ENCODE data around the gene SLC25A4.

SLC25A4 gene

DNA sequence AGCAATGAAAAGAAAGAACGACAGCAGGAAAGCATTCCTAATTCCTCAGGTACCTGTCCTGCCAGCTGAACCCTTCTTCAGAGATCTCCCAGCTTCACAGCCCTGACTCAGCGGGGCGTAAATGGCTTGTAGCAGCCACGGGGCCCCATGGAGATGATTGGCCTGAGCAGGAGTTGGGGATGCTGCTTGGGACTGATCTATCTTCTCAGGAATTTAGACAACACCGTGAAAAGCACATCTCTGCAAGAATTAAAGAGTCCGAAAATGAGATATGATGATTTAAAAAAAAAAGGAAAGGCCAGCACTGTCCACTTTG lies 22.5 kb upstream of the SLC25A4 start:
- DNase-seq (ENCODE audit: low spot score), result no peak

DNA sequence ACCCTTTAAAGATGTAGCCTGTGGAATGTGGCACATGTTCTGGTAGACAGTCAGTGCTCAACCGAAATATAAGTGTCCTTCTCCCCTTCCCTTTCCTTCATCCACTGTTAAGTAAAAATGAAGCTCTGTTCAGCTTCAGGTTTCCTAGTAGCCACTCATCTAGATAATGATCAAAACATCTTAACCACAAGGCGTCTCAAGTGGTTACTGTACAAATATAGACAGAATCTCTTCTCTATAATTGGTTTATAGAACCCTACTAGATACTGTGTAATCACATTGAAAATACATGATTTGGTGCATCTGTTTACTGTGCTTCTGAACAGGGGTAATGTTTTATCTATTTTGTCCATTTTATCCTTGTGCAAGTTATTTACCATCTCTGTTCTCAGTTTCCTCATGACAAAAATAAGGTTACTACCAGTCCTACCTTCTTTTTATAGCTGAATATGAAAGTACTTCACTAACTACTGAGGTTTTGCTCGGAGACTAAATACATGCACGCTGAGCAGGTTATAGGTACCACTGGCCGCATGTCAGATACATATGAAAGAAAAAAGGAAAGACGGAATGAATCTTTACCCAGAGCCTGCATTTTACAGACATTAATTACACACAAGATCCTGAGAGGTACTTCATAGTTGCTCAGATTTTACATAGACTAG lies 20.3 kb upstream of the SLC25A4 start:
- DNase-seq (ENCODE audit: low spot score), result peak; percentile 10

DNA sequence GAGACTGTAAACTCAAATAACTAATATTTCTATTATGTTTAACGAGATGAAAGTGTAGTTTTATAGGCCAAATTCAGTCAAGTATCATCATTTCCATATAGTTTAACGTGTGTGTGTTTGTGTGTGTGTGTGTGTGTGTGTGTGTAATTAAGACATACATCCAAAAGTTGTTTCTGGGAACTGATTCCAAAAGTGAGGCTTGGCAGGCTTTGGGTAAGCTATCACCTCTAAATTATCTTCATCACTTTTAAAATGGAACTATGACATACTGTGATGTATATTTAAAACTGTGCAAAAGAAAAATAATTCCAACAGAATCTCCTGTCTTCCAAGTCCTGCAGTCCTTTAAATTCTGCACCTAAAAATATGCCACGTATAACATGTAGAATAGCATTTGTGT lies 19.1 kb upstream of the SLC25A4 start:
- no peak for DNase-seq (ENCODE audit: low spot score)

DNA sequence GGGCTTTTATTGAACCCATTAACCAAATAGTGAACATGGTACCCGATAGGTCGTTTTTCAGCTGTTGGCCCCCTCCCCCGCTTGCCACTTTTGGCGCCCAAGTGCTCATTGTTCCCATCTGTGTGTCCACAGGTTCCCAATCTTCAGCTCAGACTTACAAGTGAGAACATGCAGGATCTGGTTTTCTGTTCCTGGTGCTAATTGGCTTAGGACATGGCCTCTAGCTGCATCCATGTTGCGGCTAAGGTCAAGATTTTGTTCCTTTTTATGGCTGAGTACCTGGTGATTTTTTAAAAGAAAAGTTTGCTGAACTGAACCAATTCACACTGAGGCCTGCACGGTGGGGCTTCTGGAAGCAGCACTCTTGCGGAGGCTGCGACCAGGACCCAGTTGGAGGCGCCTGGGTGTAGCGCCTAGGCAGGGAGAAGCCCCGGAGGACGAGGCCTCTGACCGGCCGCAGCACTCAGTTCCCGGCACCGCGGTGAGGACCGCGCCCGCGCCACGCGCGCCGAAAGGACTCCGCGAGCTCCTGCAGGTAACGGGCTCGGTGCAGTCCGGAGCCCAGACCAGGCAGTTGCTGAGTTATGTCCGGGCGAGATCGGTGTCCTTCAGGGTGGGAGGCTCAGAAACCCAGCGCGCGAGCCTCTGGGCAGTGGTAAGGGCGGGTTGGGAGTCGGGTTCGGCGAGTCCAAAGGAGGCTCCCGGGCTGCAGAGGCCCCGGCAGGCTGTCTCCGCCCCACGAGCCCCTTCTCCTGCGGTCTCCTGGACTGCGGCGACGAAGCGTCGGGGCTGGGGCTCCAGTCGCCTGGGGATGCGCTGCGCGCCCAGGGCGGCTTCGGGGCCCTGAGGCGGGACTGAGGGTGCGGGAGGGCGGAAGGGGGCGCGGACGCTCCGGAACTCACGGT lies 15.8 kb upstream of the SLC25A4 start:
- DNase-seq (ENCODE audit: low spot score), result no peak

DNA sequence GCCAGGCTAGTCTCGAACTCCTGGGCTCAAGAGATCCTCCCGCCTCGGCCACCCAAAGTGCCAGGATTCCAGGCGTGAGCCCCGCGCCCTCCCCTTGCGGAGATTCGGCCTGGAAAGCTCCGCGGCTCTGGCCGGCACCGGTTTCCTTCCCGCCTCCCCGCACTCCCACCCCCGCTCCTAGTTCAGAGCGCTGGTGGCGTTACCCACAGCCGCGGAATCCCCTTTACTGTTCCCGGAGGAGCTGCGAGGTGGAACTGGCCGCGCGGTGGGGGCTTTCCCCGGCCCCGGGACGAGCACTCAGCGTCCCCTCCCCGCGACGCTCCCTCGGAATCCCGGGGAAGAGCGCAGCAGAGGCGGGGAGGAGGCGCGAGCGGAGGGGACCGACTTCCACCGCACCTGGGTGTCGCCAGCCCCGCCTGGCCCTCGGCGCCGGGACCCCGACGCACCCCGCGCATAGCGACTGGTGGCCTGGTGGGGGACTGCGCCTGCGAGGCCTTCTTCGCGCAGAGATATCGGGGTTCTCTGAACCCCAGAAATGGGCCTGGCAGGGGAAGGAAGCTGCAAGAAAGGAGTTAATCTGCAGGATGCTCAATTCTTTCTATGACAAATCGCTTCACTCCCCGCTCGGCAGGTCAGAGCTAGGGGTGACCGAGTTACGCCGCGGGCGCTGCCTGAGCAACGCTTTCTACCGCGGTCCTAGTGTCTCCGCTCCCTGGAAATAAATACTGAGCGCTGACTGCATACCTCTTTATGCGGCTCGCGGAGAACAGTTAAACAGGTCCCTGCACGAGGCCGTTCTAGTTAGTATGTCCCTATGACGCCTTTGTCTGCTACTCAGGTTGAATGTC lies 14.6 kb upstream of the SLC25A4 start:
- DNase-seq (ENCODE audit: low spot score), result peak; percentile 23

DNA sequence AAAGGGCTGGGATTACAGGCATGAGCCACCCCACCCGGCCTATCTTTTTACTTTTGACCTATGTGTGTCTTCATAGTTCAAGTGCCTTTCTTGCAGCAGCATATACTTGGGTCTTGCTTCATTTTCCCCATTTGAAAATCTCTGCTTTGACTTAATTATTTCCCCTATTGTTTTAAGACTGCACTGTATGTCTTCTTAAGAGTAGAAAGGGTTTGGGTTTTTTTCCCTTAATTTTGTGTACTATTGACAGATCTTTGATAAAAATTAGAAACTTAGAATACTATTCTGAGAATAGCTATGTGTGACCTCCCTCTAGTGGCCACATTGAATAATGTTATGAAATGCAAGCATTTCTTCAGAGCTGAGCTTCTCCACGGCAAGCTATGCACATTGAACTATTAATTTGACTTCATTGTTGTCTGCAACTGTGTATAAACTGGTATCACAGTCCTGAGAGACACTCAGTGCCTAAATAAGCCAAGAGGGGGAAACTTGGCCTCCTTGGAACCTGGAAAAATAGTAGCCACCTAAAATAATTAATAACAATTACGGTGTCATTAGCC lies 8.7 kb upstream of the SLC25A4 start:
- peak; percentile 41 for DNase-seq (ENCODE audit: low spot score)

DNA sequence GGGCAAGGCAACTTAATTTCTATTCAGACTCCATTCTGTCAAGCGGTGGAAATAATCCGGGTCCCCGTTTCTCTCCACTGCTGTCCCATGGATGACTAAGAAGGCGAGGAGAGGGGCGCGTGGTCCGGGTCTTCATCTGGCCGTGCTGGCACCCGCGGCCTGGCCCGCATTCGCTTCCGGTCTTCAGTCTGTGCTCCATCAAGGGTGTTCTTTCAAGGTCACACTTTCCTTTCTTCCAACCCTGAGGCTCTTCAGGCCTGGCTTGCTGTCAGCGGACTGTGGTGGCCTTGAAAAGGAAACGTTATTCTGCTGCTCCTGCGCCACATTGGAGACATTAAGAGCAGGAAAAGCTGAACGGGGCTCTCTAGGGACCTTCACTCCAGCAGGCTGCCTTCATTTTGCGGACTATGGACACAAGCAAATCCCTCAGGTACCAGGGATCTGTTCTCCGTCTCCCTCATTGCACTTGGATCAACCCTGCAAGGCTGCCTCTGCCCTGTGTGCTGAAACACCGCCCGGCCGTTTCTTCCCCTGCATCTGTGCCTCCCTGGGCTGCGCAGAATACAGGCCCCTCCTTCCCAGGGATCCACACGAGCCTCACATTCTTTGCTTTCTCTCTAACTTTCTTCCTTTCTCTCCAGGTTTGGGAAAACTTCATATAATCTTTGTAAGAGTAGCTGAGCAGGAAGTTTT lies 5.7 kb upstream of the SLC25A4 start:
- DNase-seq (ENCODE audit: low spot score), result no peak

DNA sequence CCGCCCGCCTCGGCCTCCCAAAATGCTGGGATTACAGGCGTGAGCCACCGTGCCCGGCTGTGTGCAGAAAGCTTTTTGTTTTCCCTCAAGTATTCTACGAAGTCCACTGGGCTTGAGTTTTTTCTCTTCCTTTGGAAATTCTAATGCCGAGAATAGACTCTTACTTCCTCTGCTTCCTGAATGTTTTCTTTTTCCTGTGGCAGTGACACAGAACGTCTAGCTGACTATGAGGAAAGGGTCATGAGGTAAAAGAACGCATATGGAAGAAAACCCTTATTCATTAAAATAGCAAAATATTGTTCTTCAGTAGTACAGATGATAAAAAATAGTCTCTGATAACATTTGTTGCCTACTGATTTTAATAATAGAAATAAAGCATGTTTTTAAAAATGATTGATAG lies 4.9 kb upstream of the SLC25A4 start:
- DNase-seq (ENCODE audit: low spot score), result no peak

DNA sequence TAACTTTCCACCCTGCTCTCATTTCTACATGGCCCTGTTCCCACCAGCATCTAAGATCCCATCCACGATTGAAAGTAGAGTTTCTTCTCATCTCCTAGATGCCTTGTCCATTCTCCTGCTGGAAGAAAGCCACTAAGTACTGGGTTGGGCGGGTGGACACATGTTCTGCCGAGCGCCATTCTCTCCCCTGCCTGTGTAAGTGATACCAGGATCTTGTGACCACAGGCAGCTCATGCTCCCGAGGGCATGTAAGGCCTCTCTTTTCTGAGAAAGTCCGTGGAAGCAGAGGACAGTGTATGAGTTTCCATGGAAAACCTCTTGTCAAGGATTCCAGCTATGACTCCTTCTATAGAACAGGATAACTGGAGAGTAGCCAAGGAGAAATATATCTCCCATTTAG lies 3.3 kb upstream of the SLC25A4 start:
- DNase-seq (ENCODE audit: low spot score), result no peak

DNA sequence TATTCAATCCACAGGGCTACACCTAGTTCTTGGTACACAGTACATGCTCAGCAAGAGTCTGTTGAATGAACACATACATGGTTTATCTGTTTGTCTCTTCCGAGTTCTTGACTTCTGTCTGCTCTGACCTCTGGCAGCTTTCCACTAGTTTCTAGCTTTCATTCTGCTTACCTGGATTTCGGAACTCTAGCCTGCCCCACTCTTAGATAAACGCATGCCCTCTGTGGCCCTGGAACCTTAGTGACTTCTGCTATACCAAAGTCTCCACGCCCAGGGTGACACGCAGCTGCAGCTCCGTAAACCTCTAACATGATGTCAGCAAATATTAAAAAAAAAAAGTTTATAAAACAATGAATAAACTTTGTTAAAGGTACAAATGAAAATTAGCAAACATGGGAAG lies 1.3 kb upstream of the SLC25A4 start:
- DNase-seq (ENCODE audit: low spot score), result no peak

DNA sequence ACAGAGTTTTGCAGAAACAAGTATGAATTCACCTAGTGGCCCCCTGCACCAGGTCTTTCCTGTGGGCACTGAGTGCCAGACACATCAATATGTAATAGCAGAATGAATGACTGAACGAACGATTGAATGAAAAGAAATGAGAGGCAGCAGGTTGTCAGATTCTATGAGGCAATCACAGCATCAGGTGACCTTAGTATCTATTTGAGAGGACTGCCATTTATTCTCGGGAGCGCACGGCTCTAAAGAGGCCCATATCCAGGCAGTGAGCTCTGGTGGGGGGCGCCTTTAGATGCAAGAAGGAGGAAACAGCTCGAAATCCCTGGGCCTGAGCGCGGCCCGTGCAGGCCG lies 528 bp upstream of the SLC25A4 start:
- DNase-seq (ENCODE audit: low spot score), result peak; percentile 17

DNA sequence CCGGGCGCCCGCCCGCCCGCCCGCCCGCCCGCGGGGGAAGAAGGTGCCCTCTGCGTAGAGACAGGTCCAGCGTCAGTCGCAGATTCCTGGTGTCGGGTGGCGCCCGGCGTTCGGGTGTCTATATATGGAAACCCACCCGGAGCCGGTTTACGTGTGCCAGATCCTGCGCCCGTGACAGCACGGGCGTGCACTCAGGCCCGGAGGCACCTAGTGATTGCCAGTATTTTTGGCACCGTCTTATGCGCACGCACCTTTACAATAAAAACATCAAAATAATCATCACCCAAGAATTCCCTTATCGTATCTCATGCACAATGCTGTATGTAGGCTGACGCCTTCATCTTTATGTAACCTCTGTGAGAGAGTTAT lies 519 bp downstream of the SLC25A4 start:
- DNase-seq (ENCODE audit: low spot score), result peak; percentile 43

DNA sequence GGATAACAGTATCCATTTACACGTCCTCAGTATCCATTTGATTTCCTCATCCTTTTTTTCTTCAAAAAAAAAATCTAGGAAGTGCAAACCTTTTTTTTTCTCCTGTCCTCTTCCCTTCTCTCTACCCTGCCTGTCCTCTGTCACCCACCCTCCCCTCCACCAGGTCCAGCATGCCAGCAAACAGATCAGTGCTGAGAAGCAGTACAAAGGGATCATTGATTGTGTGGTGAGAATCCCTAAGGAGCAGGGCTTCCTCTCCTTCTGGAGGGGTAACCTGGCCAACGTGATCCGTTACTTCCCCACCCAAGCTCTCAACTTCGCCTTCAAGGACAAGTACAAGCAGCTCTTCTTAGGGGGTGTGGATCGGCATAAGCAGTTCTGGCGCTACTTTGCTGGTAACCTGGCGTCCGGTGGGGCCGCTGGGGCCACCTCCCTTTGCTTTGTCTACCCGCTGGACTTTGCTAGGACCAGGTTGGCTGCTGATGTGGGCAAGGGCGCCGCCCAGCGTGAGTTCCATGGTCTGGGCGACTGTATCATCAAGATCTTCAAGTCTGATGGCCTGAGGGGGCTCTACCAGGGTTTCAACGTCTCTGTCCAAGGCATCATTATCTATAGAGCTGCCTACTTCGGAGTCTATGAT lies 1.7 kb downstream of the SLC25A4 start:
- DNase-seq (ENCODE audit: low spot score), result no peak

DNA sequence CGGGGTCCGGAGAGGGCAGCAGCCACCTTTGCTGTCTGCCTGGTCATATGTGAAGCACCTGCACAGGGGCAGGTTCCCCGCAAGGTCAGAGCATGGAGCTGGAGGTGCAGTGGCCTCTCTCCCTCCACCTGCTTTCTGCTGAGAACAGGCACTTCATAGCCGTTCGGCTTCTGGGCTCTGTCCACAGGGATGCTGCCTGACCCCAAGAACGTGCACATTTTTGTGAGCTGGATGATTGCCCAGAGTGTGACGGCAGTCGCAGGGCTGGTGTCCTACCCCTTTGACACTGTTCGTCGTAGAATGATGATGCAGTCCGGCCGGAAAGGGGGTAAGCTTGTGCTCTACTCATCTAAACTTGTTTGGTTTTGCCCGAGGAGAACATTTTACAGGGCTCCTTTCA lies 2.5 kb downstream of the SLC25A4 start:
- no peak for DNase-seq (ENCODE audit: low spot score)

DNA sequence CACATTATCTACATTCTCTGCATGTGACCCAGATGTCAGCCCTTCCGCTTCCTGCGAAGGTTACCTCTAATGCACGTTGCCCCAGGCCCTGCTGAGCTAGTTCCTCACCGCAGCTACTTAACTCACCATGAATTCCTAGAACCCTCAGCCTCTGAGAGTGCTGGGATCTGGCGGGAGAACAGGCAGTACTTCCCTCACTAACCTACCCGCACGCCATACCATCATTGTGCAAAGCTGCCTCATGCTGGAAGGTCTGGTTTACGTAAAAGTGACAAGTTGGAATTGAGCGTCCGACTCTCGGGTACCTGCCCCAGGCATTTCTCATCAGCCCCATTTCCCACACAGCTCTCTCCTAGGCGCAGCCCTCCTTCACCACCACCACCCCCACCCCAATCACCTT lies 6.3 kb downstream of the SLC25A4 start:
- DNase-seq (ENCODE audit: low spot score), result no peak

DNA sequence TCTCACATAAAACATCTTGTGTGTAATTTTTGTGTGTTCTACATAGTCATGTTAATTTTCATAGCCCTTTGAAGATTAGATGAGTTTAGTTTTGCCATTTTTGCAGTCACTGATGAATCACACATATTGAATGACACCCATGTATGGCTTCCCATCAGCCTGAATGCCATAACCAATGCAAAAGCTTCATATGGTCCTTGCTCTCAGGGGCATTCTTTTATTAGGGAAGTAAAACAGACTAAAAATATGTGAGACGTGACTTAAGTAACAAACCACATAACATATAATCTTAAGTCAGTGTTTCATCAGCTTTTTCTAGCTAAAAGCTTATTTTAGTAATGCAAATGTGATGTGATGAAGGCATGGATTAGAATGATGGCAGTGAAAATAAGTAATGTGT lies 8.2 kb downstream of the SLC25A4 start:
- no peak for DNase-seq (ENCODE audit: low spot score)

DNA sequence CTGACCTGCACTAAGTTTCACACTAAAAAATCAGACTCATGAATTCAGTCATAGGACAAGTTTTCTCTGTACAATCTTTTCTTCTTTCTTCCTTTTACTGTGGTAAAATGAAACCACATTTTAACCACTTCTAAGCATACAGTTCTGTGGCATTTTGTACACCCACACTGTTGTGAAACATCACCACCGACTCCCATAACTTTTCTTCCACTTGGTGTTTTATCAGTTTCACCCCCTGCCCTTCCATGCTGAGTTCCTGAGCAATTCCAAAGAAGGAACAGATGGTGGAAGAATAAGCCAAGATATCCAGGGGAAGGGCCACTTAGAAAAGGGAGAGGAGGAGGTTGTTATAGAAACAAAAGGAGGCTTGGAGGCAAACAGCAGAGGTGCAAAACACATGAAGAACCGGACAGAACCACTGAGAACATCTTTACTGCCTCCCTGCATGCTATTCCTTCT lies 22.6 kb downstream of the SLC25A4 start:
- DNase-seq (ENCODE audit: low spot score), result peak; percentile 71

DNA sequence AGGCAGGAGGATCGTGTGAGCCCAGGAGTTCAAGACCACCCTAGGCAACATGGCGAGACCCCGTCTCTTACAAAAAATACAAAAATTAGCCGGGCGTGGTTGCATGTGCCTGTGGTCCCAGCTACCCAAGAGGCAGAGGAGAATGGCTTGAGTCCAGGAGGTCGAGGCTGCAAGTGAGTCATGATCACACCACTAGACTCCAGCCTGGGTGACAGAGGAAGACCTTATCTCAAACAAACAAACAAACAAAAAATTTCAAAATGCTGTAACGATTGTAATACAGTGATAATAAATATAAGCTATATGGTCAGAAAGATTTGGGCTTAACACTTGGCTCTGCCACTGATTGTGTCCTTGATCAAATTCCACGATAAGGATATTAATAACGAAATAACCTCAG lies 24.2 kb downstream of the SLC25A4 start:
- DNase-seq (ENCODE audit: low spot score), result no peak

DNA sequence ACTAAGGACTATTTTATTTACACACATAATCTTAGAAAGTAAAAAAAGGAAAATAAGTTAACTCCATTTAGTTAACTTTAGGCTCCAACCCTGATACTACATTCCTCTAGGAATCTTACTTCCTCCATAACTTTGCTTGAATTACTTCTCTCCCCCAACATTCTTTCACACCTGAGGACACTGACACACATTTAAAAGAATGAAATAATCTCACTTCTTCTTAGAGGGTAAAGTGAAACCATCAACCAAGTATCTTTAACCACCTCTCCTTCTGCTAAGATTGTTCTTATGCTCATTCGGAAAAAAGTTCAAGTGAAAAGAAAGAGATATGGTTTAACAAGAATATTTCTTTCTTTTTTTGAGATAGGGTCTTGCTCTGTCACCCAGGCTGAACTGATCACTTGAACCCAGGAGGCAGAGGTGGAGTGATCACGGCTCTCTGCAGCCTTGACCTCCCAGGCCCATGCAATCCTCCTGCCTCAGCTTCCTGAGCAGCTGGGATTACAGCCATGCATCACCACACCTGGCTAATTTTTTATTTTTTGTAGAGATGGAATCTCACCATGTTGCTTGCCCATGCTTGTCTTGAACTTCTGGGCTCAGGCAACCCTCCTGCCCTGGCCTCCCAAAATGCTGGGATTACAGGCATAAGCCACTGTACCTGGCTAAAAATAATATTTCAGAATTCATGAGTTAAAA lies 28.5 kb downstream of the SLC25A4 start:
- no peak for DNase-seq (ENCODE audit: low spot score)

DNA sequence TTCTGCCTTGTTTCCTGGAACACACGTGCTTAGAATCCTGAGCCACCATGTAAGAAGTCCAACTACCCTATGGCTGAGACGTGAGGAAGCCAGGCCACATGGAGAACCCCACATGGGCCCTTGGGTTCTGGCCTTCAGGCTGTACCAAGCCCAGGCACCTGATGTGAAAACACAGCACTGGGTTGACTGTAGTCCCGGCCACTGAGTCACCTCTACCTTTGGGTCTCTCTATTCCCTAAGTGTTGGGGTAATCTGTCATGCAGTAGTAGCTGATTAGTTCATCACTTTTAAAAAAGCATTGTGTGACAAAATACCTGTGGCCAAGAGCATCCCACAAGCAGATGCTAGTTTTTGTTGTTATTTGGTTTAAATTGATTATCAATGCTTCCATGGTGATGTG lies 36.4 kb downstream of the SLC25A4 start:
- no peak for DNase-seq (ENCODE audit: low spot score)

DNA sequence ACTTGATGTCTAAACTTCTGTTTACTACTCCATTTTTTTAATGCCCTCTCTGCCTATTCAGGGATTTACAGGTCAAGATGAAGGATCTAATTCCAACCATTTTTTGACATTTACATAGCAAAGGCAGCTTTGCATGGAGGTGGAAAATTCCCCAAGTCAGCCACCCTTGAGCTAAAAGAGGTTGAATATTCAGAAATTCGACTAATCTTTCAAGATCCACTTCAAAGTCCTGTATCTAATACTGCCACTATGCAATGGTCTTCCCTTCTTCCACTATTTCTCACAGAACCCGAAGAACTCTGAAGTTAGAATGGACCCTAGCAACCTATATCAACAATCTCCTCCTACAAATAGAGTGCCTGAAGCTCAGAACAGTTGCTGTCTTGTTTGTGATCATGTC lies 39.2 kb downstream of the SLC25A4 start:
- DNase-seq (ENCODE audit: low spot score), result no peak

Measured in SW480 (cell line).